Measurements from ENCODE around the gene BICC1.

The BICC1 gene

DNA sequence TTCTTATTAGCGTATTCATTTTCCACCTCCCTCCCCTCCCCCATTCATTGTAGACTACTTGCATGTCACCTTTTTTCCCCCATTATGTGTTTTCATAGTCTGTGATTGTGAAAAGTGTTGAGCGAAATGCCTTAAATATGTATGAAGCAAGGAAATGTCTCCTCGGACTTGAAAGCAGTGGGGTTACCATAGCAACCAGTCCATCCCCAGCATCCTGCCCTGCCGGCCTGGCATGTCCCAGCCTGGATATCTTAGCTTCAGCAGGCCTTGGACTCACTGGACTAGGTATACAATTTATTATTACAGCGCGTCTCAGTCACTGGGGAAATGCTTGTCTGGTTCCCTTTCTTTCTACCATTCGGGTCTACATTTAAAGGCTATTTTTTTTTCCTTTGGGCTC, 283.6 kb downstream of the BICC1 start:
- DNase-seq: no peak

DNA sequence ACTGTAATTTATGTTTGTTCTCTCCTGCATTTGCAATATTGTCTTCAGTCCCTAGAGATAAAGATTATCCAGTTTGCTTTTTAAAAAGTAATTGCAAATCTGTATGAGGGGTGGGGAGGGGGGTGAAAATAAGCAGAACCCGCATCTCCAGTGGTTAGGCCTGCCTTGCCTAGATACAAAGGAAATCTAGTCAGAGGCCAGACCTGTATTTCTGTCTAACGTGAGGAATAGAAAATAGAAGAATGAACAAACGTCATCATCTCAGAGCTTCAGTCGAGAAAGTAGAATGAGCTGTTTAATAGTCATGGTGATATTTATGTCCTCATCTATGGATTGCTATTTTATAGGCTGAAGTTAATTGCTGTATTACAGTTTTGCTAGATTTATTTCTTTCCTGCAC, 284.2 kb downstream of the BICC1 start:
- no peak for DNase-seq

DNA sequence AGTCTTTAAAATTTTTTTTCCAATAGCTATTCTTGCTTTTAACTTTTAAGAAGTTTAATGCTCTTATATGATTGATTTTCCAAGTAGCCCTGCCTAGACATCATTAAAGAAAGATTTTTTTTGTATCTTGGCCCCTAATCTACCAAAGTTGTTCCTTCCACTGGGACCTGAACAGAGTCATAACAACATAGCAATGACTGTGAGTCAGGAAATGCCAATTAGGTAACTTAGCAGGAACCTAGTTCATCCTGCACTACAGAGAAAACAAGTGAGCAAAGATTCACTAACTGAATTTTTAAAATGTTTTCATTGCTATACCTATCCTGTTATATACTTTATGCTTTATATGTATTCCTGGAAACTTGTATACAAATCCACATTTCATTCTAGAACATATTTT, 284.7 kb downstream of the BICC1 start:
- no peak for DNase-seq

DNA sequence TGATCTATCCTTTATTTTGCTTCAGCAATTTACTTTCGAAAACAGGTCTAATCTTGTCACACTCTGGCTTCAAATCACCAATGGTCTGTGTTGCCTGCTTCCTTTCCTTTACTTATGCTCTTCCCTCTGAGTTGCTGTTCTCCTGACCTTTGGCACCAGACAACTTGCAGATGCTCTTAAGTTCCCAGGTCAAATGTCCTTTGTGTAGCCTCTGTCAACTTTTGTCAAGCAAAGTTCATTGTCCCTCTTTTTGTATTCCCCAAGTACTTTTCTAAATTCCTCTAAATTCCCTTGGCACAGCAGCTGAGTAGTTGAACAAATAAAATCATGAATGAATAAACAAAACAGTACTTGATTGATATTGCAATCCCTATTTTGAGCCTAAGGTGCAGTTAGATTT, 289.4 kb downstream of the BICC1 start:
- no peak for DNase-seq

DNA sequence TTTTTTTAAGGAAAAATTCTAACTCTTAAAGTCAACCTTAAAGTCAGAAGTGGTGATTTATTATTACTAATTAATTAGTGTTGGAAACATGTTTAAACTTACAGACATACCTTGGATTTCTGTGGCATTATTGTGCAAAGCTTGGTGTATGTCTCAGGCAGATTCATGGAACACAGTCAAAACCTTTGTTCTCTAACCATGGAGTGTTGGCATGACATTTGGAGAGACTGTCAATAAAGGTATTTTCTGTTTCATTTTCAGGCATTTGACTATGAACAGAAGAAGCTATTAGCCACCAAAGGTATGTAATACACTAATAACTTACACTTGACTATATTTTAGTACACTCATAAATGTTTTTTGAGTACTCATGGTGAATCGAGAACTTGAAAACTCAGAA, 293.7 kb downstream of the BICC1 start:
- DNase-seq: no peak

DNA sequence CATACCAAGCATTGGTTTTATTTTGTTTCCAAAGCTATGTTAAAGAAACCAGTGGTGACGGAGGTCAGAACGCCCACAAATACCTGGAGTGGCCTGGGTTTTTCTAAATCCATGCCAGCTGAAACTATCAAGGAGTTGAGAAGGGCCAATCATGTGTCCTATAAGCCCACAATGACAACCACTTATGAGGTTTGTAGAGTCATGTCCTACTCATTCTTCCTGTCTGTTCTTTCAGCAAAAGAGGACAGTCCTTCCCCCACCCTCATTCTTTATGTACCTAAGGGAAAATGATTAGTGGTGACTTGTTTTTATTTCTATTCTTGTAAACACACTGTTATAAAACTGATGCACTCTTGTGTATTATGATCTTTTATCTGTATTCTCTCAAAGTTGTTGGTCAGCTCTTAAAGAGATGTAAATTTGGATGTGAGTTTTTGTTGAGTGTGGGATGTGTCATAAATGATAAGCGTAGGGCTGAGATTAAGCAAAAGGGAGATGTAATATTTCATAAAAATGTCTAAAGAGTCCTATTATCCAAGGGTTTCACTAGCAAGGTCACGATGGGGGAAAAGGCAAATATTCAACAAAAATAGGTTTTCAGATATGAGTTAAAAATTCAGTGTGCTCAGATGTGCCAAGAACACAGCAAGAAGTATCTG, 294.4 kb downstream of the BICC1 start:
- no peak for DNase-seq

DNA sequence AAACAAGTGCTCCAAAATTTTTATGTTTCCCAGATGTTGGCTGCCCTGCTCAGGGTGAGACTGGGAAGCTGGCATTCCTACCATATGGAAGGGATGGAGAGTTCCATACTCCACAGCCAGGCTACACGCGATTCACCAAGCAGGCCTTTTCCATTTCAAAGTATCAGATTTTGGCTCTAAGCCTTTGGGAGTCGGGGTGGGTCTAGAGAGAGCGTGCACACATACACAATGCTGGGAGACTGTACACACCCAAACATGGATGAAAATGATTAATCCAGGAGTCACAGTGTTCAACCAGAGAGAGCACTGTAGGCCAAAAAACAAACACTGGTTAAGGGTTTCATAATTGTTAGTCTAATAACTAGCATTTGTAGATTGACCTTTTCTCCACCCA, 295.0 kb downstream of the BICC1 start:
- DNase-seq: no peak

DNA sequence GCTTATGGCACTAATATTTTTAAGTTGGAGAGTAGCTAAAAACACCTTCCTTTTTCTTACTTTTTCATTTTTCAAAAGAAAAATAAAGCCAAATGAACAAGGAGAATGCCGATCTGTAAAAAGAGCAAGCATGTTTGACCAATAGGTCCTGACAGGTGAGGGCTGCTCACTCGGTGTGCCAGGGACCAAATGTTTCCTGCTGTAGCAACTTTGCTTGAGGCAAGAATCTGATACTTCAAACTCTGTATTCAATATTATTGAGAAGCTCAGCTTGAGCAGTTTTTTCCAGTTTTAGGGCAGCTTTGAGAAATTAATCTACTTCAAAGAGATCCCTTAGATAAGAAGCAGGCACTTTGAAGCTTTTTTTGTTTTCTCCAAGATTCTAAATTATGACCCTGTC, 298.1 kb downstream of the BICC1 start:
- no peak for DNase-seq

DNA sequence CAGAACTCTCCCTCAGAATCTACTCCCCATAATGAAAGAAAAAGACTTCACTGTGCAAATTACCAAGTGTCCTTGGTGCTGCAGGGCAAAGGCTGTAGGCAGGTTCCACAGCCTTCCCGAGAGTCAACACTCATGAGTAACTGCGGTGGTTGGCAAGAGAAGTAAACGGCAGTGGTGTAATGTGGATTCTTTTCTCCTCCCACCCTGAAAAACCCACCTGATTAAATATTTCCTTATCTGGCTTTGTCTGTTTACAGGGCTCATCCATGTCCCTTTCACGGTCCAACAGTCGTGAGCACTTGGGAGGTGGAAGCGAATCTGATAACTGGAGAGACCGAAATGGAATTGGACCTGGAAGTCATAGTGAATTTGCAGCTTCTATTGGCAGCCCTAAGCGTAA, 300.9 kb downstream of the BICC1 start:
- peak; percentile 84 for DNase-seq

DNA sequence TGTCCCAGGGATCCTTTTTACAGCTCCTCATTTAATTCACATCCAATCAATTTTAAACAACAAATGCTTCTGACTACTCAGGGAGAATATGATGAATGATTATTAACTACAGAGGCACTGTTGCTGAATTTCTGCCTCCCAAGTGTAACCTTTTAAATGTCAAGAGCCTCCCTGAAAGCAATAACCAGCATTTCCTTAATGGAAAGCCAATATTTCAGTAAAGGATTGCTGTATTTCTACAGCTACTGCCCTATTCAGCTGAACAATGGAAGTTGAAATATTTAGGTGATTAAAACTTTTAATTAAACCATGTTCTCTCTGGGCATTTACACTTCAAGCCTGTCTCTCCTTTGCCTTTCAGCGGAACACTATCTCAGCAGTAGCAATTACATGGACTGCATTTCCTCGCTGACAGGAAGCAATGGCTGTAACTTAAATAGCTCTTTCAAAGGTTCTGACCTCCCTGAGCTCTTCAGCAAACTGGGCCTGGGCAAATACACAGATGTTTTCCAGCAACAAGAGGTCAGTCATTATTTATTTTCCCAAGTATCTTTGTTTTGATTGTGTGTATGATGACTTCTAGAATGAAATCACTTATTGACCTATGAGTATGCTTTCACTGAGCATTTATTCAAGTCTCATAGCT, 304.7 kb downstream of the BICC1 start:
- peak; percentile 3 for DNase-seq

DNA sequence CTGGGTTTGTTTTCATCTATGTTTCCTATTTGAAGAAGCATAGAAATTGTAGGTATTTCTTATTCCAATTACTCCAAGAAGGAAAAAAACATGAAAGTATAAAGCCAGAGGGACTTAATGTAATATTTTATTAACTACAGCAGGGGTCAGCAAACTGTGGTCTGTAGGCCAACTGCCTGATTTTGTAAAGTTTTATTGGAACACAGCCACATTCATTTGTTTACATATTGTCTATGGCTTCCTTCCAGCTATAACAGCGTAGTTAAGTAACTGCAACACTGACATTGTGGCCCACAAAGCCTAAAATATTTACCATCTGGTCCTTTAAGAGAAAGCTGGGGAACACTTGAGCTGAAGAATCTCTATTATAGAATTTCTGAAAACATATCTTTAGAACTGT, 306.2 kb downstream of the BICC1 start:
- DNase-seq: peak; percentile 39

DNA sequence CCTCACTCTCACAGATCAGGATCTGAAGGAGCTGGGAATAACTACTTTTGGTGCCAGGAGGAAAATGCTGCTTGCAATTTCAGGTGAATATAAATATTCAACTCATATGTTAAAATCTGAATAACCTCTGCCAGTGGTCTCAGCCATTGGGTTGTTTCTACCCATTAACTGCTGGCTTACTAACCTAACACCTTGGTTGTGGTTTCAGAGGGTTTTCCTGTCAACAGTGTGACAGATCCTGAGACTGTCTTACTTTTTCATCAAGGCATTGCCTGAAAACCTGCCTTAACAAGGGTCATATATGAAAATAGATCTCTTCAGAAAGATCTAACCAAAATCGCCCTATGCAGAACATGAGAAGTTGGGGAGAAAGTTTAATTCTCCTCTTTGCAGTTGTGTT, 307.7 kb downstream of the BICC1 start:
- DNase-seq: no peak

DNA sequence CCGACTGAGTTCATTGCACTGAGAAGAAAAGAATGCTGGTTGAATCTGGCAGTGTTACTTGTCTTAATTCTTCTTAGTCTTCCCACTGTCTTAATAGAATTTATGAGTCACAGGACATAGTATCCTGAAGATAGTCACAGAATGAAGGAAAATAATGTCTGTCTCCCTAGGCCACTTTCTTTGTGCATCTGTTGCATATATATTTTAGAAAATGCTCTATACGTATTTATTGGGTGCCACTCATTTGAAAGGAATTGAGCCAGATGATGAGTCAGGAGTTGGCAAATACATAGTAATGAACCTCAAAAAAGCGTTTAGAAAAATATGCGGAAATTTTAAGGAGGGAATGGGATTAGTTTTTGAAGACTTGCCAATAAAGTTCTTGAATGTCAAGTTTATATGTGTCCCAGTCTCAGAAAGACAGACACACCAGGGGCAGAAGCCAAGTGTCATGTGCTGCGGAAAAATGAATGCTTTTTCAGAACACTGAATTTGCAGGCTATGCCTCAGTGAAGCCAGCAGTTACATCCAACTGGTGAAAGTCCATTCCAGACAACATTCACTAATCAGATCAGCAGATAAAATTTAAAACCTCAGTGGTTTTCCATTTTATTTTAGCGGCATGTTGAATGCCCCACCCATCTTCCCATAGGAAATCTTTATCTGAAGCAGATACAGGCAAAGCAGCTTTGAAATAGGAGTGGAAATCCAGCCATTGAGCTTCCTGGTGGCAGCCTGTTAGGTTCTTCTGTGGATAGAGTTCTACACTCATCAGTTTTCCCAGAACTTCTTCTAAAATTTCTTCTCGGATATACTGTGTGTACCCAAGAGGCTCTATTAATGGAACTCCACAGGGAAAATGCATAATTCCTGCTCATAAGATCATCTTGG, 308.4 kb downstream of the BICC1 start:
- DNase-seq: no peak

DNA sequence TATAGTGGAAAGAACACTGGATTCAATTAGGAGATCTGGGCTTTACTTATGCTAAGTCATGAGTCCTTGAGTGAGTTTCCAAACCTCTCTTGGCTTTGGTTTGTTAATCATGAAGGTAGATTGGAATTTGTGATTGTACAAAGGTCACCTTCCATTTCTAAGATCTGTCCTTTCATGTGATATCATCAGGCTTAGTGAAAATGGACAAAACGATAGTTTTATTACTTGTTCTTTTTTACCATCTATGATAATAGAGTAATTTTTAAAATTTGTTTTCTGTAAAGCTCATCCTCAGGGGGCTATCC, 309.0 kb downstream of the BICC1 start:
- no peak for DNase-seq

DNA sequence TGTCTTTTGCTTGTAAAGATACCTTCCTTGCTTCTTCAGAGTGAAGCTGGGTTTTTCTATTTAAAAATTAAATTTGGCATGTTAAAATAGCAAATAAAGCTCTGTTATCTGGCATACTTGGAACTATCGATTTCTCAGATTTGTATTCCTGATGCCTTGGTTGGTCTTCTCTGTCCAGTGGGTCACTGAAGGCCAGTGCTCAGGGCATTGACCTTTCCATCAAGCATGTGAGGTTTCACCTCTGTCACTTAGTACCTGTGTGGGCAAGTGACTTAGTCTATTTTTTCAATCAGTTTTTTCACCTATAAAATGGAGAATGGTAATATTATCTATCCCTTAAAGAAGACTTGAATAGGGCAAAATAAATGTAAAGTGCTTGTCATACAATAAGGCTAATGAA, 311.3 kb downstream of the BICC1 start:
- DNase-seq: no peak

DNA sequence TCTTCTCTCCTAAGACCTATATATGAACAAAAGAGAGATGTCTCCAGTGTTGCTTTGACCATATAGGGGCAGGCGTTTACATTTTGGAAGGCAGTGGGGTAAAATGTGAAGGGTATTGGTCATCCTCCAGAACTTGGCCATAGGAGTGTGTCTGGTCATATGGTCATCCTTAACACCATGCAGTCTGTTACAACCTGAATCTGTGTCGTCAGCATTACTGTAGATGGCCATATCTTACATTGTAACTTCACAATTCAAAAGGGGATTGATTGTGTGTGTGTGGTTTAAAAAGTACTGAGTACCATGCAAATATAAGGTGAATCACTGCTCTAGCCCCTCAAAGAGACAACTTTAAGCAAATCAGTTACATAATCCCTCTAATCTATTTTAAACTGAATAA, 311.7 kb downstream of the BICC1 start:
- DNase-seq: no peak

DNA sequence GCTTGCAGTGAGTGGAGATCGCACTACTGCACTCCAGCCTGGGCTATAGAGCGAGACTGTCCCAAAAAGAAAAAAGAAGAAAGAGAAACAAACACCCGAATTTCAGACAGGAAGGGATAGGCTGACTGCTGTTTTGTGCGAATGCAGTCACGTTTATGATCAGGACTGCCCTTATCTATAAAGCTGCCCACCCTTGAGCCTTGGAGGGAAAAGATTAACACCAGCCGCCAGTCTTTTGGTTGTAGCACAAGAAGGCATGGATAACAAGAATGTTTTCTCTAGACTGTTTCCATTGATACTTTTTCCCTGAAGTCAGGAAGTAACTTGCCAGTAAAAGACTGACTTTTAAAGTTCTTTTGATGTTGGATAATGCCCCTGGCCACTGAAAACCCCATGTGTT, 314.0 kb downstream of the BICC1 start:
- DNase-seq: no peak

DNA sequence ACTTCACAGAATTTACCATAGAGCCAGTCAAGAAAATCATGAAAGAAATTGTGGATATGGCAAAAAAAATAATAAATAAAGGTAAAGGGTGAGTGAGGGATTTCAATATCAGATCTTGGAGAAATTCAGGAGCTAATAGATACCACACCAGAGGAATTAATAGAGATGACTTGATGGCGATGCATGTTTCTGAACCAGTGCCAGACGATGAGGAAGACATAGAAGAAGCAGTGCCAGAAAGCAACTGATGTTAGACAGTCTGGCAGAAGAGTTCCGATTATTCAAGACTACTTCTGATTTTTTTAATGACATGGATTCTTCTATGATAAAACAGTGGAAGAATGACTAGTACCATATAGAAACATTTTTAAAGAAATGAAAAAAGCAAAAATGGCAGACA, 314.7 kb downstream of the BICC1 start:
- no peak for DNase-seq

DNA sequence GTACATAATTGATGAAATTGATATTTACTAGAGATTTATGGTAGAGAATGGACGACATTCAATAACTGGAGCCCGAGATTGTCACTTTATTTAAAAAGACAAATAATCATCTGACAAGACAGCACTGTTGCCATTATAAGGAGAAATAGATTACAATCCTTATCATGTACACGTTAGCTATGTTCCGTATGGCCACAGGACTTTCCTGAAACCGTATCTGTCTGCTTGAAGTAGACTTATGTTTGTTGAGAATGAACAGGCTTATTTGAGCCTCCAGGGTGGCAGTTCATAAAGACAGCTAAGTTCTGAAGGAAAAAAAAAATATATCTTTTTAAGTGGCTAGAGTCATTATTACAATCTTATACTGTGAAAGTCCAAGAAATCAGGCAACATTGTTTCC, 317.2 kb downstream of the BICC1 start:
- DNase-seq: no peak

DNA sequence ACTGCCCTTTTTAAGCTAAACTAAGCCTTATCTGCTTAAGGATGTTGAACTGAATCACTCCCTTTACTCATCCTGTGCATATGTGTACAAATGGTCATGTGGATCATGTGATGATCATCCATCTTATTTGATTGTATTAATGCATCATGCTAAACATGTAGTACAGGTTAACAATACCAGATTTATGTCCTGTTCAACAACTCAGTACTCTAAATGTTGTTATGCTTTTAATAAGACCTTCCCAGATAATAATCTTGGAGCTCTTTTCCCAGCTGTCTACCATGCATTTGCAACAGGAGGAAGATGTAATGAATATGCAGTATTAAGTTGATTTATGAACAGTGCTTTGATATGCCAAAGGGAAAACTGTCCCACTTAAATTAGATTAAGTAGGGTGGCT, 318.0 kb downstream of the BICC1 start:
- no peak for DNase-seq

DNA sequence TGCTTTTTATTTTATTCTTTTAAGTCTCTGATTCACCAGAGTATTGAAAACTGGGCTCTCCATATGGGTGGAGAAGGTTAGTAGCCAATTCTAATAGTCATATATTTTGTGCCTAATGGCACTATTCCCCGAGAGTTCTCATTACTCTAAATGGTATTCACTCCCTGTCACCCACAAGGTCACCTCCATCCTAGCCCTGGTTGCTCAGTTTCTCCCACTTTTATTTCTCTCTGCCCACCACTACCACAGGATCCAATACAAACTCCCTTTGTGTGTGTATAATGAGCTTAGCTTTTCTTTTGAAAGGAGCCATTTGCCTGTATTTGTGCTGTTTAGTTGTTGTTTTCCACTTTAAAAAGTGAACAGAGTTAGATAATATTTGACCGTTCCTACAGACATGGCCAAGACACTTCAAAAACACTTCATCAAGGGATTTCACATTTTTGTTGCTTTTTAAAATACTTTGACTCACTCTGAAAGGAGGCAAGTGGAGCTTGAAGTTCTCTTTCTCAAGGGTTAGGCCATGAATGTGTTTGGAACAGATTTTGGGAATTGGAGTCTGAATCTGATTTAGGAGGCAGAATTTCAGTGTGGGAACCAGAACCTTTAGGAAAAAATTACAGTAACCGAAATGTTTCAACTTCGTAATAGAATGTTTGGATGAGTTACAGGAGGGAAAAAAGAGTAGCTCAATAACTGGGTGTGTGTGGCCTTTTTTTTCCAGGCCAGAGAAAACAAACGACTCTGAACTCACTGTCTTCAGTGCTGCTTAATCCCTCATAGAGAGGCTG, 321.3 kb downstream of the BICC1 start:
- no peak for DNase-seq

DNA sequence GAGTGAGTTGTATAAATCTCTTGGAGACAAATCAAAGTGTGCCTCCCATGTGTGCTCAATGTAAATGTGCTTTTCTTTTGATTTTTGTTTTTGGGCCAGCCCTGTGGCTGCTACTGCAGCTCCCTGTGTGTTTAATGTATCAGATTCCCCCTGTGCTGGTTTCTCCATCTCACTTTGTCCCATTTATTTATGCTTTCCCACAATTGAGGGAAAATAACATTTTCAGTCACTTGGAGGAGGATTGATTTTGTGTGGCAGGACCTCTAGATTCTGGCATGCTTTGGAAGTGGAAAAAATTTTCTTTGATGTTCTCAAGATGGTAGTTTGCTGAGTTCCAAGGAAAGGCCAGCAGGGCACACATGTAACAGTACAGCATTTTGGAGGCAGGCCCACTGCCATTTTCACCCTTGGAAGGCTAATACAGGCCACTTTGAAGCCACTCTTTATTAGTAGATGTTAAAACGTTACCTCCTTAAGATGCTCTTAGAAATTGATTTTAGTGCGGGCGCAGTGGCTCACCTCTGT, 323.6 kb downstream of the BICC1 start:
- DNase-seq: no peak

DNA sequence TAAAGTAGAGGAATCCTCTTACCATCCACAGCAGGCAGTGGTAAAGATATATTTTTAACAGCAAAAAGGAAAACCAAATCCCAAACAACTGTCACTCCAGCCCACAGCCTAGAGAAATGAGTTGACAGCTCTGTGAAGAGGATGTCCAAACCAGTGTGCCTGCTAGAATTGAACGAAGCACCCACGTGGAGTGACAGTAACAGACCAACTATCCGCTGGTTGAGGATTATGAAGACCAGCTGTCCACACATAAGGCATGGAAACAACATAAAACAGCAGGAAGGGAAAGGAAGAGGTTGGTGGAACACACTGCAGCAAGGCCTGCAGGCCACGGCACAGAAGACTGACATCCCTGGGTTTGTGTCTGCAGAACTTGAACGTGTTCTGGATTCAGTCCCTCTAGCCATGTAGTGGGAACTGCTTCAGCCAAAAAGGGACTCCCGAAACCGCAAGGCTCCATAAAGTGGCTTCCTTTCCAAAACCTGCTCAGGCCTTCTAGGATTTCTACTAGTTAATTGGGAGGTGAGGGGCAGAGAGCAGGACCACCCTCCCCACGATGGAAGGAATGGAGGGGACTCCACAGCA, 324.4 kb downstream of the BICC1 start:
- DNase-seq: no peak
